Nucleus accumbens (tissue), 56 donors: ENCODE measurements around the gene DNLZ.

Experiments used
- DNase-seq, 56 donors: peaks; one replicate each; lab custom pipeline; 2025; lab: John Stamatoyannopoulos, UW

DNLZ gene

DNA sequence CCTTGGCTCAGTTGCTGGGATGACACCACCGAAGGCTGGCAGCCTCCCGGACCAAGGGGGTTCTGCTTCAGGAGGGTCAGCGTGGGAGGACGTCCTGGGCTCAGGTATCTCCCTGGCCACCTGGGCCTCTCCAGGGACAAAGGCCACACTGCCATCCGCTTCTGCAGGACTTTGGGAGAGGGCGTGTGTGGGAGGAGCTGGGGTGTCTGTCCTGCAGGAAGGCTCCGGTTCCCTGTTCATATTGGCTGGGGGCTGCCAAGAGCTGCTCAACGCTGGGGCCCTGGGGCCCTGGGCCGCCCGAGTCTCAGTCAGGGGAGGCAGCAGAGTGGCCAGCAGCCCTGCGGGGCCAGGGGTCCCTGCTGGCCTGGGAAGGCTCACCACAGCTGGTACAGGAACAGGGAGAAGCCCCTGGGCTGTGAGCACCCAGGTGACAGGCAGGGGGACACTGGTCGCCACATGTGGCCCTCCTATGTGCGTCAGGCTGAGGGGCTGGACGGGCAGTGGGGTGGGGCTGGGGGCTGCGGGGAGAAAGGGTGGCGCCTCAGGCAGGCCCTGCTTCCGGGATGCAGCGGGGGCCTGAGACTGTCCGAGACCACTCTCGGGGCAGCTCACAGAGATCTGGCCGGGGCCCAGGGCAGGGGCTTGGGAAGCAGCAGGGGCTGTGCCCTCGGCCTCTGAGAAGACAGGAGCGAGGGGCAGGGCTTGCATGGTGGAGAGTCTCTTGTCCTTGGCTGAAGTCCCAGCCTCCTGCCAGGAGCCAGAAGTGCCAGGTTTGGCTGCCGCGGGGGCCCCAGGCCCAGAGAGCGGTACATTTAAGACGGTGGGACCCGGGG lies 14.8 kb upstream of the DNLZ start:
- no peak for DNase-seq

DNA sequence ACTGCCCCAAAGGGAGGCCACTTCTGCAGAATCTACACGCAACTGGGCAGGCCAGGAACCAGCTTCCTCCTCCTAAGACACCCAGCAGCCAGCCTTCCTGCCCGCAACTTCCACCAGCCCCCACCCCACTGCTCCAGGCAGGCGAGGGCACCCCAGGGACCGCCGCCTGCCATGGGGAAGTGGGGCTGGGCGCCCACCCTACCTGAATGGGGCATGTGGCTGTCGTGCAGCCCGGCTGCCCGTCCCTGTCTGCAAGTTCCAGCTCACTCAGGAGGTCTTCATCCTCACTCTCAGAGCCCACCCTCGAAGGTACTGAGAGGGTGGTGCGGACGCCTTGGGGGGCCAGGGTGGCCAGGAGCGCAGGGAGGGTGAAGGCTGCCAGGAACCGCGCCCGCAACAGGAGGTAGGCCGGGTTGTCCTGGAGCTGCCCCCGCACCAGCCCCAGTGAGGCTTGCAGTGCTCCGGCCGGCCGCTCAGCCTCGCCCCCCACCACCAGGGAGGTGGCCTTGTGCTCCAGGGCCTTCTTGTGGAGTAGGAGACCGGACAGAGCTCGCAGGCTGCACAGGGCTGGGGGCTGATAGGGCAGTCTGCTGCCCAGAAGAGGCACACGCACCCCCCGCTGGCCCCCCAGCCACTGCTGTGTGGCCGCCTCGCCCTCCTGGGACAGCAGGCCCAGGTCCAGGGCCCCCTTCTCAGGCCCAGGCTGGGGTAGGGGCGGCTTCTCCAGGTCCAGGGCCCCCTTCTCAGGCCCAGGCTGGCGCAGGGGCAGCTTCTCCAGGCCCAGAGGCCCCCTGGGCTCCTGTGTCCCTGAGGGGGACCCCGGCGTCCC lies 14.0 kb upstream of the DNLZ start:
- DNase-seq = peak in 1 of 56 donors; percentile 31

DNA sequence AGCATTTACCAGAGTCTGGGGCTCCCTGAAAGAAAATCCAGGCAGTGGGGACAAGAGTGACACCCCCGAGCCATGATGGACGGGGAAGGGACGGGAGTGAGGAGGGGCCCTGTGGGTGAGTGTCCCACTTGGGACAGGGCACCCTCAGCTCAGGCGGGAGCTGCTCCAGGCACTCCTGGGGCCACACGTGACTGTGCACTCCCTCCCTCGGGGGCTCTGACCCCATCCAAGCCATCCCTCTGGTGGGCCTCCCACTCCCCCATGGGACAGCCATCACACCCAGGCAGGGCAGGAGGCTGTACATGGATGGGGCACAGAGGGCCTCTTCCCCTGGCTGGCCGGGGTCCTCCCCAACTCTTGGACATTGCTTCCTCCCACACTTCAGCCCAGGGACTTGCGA lies 12.9 kb upstream of the DNLZ start:
- no peak for DNase-seq

DNA sequence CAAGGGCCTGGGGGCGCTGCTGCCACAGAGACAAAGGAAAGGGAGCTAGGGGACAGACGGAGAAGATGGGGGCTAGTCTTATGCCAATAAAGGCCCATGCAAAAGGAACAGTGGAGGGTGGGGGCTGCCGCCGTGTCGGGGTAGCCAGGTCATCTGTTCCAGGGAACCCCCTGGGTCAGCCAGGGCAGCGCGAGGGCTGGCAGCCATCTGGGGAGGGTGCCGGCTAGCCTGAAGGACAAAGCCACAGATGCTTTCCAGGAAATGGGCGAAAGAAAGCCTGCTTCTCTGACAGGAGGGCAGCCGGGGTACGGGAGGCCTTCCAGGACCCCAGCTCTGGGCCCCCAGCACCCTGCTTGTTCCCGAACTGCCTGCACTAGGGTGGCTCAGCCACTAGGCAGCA lies 11.6 kb upstream of the DNLZ start:
- no peak for DNase-seq

DNA sequence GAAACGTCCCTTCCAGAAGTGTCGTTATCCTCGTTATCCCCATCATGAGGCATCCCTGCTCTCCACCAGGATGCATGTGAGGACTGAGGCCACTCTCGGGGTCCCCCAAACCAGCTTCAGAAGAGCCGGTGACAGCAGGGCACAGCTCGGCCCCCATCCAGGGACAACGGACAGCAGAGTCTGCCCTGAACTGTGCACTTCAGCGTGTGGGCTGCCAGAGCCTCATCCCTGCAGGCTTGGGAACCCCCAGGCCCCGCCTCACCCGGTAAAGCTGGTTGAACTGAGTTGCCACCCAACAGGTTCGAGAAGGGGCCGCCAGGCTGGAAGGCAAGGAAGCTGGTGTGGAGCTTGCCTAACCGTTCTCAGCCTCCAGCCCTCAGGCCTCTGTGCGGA lies 10.6 kb upstream of the DNLZ start:
- no peak for DNase-seq

DNA sequence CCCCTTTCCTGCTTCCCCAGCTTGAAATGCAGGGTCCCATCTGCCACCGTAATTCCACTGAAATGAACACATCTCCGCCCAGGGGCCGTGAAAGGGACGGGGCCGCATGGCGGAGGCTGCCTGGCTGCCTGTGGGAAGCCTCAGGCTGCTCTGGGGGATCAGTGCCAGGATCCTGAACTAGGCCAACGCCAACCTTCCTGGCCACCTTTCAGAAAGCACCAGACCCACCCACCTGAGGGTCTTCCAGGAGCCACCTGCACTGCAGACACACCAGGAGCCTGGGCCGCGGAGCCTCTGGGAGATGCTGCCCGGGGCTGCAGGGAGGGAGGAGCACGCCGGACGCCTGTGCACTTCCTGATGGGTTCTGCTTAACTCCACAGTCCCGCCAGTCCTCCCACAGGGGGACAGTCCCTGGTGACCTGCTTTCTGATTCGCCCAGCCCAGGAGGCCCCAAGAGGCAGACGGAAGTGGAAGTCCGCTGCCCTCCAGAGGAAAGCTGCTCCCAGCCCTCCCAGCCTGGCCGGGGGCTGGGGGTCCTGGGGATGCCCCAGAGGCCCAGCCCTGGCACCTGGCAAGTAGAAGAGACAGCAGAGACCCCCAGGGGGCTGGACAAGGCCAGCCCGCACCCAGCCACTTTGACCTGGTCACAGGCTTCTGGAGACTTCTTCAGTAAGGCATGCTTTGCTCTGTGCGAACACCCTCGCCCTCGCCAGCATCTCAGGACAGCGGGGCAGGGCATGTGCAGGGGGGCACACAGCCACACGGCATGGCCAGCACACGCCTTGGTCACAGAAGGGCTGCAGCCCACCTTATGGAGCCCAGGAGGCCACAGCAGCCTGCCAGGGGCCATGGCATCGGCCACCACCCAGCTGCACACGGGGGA lies 10.0 kb upstream of the DNLZ start, which contains the start of gene CARD9:
Gene CARD9 (minus strand): TSS at position 370 of the 883 bp plus-strand sequence. CDS start 1,591 bp downstream, outside the sequence.
- DNase-seq = peak in 11 of 56 donors; percentile 19 to 49 (median 36)

DNA sequence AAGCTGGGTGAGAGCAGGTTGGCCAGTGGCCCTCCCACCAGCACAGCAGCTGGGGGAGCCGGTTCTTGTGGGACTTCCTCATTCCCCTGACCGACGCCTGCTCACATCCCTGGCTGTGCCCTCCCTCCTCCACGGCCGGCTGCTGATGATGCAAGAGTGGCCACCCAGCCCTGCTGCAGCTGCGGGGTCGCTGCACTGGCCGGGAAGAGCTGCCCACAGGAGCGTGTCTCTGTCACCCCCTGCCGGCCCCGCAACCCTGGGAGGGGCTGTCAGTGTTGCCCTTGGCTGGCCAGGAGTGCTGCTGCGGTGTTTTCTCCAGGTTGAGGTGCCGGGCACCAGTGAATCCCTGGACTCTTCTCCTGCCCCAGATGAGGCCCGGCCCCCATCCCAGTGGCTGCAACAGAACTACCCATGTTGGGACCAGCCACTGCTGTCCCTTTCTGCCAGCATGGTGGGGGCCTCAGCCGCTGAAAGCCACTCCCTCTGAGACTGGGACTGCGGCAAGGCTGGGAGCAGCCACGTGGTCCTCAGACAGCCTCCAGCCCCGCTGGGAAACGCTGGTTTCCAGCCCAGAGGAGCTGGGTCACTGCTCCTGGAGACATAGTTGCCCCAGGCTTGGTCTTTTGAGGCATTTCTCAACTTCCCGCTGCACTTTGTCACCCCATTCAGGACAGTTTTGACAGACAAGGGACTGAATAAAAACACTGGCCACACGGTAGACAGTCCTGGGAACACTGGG lies 9.2 kb upstream of the DNLZ start:
- DNase-seq = peak in 11 of 56 donors; percentile 13 to 59 (median 23)

DNA sequence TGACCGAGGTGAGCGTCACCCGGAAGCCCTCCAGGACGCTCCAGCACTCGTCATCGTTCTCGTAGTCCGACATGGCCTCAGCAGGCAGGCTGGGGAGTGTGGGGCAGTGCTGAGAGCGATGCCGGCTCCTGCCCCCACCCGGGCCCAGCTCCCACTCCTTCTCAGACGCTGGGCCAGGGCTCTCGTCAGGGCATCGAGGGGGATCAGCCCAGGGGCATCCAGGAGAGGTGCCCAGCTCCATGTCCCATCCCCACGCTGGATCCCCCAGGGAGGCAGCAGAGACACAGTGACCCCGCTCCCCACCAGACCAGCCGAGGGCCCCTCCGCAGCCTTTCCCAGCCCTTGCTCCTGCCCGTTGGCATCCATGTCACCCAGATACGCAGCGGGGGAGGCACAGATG lies 8.5 kb upstream of the DNLZ start:
- no peak for DNase-seq

DNA sequence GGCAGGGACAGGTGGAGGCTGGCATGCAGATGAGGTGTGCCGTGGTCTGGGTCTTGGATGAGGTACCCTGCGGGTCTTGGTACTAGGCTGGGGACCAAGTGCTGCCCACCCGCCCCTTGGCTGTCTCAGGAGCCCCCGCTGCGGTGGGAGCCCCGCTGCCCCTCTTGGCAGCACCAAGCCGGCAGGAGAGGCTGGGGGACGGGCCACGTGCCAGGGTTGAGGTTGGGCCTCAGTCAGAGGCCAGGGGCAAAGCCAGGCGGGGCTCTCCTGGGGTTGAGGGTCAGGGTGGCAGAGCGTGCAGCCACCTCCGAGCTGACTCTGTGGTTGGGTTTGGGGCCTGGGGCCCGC lies 8.0 kb upstream of the DNLZ start:
- no peak for DNase-seq

DNA sequence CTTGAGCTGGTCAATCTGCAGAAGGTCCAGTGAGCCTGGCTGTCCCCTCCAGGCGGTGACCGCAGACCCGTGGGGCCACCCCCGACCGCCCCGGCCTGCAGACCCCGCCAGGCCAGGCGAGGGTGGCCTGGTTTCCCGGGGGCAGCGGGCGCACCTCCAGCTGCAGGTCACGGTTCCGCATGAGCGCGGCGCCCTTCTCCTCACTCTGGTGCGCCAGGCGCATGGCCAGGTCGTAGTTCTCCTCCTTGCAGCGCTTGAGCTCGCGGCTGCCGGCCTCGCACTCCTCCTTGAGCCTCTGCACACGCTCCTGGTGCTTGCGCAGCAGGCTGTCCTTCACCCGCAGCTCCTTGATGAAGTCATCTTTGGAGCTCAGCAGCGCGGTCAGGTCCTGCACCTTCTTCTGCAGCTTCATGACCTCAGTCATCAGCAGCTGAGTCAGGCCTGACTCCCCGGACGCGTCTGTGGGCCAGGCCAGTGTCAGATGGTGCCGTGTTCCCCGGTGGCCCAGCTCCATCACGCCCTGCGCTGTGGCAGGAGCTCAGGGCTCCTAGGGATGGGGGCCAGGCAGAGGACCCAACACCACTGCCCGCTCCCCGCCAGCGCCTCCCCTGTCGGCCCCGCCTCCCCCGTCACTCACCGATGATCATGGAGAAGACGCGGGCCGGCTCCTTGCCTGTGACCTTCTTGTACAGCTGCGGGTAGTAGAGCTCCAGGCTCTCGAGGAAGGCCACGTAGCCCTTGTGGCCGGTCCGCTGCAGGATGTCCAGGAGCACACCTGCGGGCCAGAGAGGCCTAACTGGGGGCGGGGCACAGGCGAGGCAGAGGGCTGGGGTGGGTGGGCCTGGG lies 7.4 kb upstream of the DNLZ start:
- DNase-seq = no peak

DNA sequence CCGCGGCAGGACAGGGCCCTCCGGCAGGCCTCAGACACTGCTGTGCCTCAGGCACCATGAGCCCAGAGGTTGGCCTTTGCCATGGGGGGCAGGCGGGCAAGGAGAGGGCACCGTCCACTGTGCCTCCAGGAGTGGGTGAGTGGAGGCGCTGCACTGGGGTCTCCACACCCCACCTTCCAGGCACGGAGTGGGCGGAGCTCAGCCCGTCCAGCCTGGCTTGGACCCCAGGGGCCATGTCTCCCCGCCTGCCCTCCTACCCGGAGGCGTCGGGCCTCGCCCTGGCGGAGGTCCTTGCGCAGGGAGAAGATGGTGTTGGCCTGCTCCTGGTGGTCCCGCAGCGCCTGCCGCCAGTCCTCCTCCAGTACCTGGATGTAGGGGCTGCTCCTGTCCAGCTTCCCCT lies 6.5 kb upstream of the DNLZ start:
- no peak for DNase-seq

DNA sequence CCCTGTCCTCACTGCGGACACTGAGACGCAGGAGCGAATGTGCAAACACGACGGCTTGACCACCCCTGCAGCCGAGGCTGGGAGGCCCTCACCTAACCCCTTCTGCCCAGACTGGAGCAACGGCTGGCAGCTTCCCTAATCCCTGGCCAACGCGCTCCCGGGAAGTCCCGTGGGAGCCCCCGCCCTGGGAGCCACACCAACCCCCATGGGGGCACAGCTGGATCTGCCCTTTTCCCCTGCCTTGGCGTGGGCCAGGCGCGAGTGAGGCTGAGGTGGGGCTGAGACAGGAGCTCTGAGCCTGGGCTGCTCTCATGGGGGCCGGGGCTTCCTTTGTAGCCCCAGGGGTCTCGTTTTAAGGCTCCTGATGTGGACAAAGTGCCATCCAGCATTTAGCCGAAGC lies 4.6 kb upstream of the DNLZ start:
- no peak for DNase-seq

DNA sequence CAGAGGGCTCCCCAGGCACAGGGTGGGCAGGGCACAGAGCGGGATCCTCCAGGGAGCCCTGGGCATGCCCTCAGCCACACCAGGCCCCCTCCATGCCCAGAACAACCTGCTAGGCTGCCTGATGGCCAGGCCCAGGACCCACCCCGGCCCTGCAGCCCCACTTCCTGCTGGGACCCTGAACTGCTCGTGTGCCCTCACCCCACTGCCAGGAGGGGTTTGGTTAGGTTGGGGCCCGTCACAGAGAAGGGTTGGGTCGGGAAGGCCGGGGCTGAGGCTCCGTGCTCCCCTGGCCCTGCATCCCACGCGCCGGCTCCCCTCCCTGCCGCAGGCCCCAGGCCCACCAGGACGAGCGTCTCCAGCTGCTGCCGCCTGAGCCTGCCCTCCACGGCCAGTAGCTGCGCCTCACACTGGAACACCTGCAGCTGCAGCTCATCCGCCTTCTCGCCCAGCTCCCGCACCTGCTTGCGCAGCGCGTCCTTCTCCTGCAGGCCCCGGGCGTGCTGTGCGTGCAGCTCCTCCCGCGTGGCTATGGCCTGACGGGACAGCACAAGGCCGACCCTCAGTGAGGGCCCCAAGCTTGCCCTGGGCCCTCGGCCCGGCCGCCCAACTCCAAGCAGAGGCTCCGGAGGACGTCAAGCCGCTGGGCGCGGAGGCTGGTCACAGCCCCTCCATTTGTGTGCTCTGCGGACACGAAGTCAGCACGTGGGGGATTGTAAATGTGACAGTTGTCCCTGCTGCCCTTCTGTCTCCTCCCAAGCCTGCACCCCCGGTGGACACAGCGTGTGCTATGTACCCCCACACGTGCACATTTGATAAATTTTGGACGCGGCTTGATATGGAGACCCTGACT lies 4.0 kb upstream of the DNLZ start:
- no peak for DNase-seq

DNA sequence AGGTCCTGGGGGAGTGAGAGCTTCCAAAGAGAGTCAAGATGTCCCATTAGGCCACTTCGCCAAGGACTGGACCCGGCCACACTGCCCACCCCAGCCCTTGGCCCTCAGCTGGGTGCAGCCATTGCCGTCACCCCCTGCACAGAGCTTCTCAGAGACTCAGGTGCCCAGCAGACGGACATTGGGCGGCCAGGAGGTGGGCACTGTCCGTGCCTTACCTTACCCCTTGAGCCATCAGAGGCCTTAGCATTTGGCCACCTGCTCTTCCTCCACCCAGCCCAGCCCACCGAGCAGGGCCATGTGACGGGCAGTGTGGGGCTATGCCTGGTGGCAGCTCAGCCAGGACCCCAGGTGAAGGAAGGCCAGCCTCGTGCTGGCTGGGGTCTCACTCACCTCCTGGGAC lies 3.3 kb upstream of the DNLZ start:
- DNase-seq = no peak

DNA sequence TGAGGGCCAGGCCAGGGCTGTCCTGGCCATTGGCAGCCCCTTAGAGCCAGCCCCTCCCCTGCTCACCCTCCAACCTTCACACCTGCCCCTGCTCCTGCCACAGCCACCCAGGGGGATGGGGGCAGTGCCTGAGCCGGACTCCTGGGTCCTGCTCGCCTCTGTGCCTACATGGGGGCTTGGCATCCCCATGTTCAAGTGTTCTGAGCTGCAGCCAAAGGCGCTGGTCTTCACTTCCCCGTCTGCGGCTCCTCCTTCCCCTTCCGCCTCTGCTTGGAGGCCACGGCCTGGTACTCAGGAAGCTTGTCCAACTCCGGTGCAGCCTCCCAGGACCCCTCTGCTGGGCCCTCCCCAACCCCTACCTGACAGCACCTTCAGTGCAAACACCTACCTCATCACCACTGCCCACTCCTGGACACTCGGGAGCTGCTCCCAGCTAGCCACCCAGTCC lies 2.3 kb upstream of the DNLZ start:
- DNase-seq = peak in 1 of 56 donors; percentile 25

DNA sequence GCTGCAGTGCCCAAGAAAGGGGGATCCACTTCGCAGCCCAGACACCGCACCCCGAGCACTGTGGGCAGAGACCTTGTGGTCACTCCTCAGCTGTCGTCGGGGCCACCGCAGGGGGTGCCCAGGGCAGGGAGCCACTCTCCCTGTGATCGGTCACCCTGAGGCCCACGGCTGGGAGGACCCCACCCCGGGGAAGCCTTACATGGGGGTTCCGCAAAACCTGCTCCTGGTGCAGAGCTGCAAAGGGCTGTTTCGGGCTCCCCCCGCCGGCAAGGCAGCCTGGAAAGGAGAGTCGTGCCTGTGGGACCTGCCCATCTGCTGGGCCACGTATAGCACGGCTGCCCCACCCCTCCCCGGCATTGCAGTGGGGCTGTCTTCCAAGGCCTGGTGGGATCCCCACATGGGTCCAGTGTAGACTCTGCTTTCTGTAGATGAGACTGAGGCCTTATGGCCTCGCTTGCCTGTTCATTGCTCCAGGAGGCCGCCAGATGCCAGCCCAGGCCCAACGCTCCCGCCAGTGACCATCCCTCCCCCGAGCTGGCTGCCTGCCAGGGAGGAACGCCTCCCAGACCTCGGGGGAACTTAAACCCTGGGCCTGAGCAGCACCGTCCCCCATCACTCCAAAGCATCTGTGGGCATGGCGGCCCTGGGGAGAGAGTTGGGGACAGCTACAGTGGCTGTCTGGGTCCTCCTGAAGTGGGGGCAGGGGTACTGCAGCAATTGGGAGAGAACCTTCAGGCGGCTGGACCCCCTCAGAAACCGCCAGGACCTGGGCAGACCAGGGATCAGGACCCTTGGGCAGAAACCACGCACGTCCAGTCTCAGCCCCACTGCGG lies 1.6 kb upstream of the DNLZ start:
- DNase-seq = no peak
